GM12874 (cell line): Measurements from ENCODE around the gene KIRREL3.

ENCODE experiments used
- CTCF ChIP-seq: IDR thresholded peaks from 2 replicates; pipeline ENCODE4 v1.5.1; 2011; ENCODE audit warnings: low read depth, mild to moderate bottlenecking, control low read depth, low read length, moderate library complexity; ENCODE audit not compliant: insufficient read depth

The KIRREL3 gene

GRCh38 chr11:126521196-126521595 is 479.4 kb downstream of the KIRREL3 start:
- no peak for TF ChIP-seq CTCF

- no peak for TF ChIP-seq CTCF
Observed at GRCh38 chr11:126519764-126520734, 480.5 kb downstream of the KIRREL3 start.

- TF ChIP-seq CTCF = no peak
Observed at GRCh38 chr11:126518972-126519690, 481.4 kb downstream of the KIRREL3 start.

GRCh38 chr11:126518071-126518971 is 482.2 kb downstream of the KIRREL3 start:
- TF ChIP-seq CTCF = no peak

GRCh38 chr11:126515501-126515900 is 485.1 kb downstream of the KIRREL3 start:
- TF ChIP-seq CTCF = no peak

GRCh38 chr11:126514061-126514693 is 486.4 kb downstream of the KIRREL3 start:
- no peak for TF ChIP-seq CTCF
